ENCODE results near the gene NRP1. TPM values are rescaled to one million over a fixed set of nuclear protein-coding genes. Genes with fewer than 3 reads are reported as not detected.

The NRP1 gene
- 15.0 and 66.1 TPM in 2 replicates for total RNA-seq

GRCh38 chr10:33334153-33334804, at the start of gene NRP1:
Gene NRP1, minus strand, starts transcription at chr10:33334667. Its CDS starts 285 bp downstream, at chr10:33334382.

All from nasal cavity respiratory epithelium epithelial cell of viscerocranial mucosa (primary cell).